Activated naive CD8-positive, alpha-beta T cell (primary cell): ENCODE results near the gene DOP1B.
"Not testable (repeated sequence)": the region's sequence is repeated elsewhere in the genome, so short reads cannot be mapped to it uniquely, and the experiment has no call there.

ENCODE experiments used
- H3K27ac Mint-ChIP-seq: one replicate; pipeline ENCODE4 v1.8.0; 2021; ENCODE audit warnings: mixed read lengths
- H3K27me3 Mint-ChIP-seq: one replicate; pipeline ENCODE4 v1.8.0; 2021; ENCODE audit warnings: mixed read lengths
- H3K36me3 Mint-ChIP-seq: one replicate; pipeline ENCODE4 v1.8.0; 2021; ENCODE audit warnings: mixed read lengths
- H3K4me1 Mint-ChIP-seq: one replicate; pipeline ENCODE4 v1.8.0; 2021; ENCODE audit warnings: low read depth, mixed read lengths
- H3K4me3 Mint-ChIP-seq: one replicate; pipeline ENCODE4 v1.8.0; 2021; ENCODE audit warnings: mild to moderate bottlenecking, mixed read lengths
- H3K9me3 Mint-ChIP-seq: one replicate; pipeline ENCODE4 v1.8.0; 2021; ENCODE audit warnings: low read depth, mixed read lengths

The DOP1B gene

DNA sequence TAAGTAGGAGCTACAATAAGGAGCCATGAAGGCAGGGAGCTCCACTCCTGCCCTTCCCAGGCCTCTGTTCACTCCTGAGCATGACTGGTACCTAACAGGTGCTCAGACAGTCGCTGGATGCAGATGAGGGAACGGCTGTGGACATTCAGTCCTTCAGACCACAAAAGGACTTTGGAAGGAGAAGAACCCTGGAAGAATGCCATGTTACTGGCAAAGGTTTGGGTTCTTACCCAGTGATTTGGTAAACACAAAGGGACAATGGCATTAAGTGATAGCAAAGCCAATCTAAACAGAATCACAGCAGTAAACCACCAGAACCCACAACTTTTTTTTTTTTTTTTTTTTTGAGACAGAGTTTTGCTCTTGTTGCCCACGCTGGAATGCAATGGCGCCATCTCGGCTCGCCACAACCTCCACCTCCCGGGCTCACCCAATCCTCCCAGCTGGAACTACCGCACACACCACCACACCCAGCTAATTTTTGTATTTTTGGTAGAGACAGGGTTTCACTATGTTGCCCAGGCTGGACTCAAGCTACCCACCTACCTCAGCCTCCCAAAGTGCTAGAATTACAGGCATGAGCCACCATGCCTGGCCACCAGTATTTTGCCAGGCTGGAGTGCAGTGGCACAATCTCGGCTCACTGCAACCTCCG lies 29.2 kb upstream of the DOP1B start:
- Mint-ChIP-seq H3K36me3 (no peaks in the 10 kb centered on the region), H3K27ac (no peak overlapping the region), H3K27me3 (no peaks in the 10 kb centered on the region), H3K4me3 (peak overlapping the region; percentile 5), H3K9me3 (no peaks in the 10 kb centered on the region), H3K4me1 (peaks cover 26% of the 10 kb centered on the region)

DNA sequence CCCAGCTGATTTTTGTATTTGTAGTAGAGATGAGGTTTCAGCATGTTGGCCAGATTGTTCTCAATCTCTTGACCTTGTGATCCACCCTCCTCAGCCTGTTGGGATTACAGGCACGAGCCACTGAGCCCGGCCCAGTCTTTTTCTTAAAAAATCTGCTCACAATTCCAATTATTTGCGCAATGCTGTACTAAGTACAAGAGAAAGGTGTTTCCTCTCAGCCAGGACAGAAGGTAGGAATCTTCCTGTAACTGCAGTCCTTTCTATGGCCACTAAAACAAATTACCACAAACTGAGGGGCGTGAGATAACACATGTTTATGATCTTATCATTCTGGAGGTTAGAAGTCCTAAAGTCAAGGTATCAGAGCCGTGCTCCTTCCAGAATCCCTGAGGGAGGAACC lies 28.6 kb upstream of the DOP1B start:
- H3K27ac Mint-ChIP-seq = no peak overlapping the region
- H3K4me3 Mint-ChIP-seq = peak overlapping the region; percentile 3
- H3K4me1 Mint-ChIP-seq = peaks cover 26% of the 10 kb centered on the region

DNA sequence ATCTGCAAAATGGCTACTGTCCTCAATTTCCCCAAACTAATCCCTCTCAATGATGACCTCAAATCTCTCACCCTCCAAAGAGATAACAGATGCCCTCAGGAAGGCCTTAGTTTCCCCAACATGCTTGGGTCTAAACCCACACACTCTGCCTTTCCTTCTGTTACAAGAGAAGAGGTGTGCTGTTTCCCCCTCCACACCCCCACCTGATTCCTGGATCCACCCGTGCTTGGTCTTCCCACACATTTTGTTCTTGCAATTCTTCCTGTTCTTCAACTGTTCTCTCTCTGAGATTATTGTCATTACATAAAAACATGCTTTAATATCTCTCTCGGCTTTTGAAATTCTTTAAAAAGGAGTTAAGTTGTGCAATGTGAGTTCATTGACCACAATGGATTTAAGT lies 27.4 kb upstream of the DOP1B start:
- no peaks in the 10 kb centered on the region for H3K36me3 Mint-ChIP-seq
- no peaks in the 10 kb centered on the region for H3K9me3 Mint-ChIP-seq
- H3K27me3 Mint-ChIP-seq = no peaks in the 10 kb centered on the region
- peaks cover 30% of the 10 kb centered on the region for H3K4me1 Mint-ChIP-seq
- peak overlapping the region; percentile 24 for H3K27ac Mint-ChIP-seq
- H3K4me3 Mint-ChIP-seq = peak overlapping the region; percentile 77

More for the DNA sequence above, 28.6 kb upstream of the DOP1B start:
- no peaks in the 10 kb centered on the region for H3K27me3 Mint-ChIP-seq
- no peaks in the 10 kb centered on the region for H3K36me3 Mint-ChIP-seq
- no peaks in the 10 kb centered on the region for H3K9me3 Mint-ChIP-seq

DNA sequence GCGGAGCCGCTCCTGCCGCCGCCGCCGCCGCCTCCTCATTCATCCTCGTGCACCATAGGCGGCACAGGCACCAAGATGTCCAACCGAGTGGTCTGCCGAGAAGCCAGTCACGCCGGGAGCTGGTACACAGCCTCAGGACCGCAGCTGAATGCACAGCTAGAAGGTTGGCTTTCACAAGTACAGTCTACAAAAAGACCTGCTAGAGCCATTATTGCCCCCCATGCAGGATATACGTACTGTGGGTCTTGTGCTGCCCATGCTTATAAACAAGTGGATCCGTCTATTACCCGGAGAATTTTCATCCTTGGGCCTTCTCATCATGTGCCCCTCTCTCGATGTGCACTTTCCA lies 26.2 kb upstream of the DOP1B start:
- peak overlapping the region; percentile 90 for H3K4me3 Mint-ChIP-seq
- H3K27ac Mint-ChIP-seq = peak overlapping the region; percentile 91
- not testable (repeated sequence) for H3K9me3 Mint-ChIP-seq, H3K27me3 Mint-ChIP-seq, H3K36me3 Mint-ChIP-seq
- H3K4me1 Mint-ChIP-seq = peaks cover 33% of the 10 kb centered on the region

DNA sequence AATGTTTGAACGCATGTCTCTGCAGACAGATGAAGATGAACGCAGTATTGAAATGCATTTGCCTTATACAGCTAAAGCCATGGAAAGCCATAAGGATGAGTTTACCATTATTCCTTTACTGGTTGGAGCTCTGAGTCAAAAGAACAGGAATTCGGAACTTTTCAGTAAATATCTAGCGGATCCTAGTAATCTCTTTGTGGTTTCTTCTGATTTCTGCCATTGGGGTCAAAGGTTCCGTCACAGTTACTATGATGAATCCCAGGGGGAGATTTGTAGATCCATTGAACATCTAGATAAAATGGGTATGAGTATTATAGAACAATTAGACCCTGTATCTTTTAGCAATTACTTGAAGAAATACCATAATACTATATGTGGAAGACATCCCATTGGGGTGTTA lies 25.8 kb upstream of the DOP1B start:
- H3K4me1 Mint-ChIP-seq = peaks cover 30% of the 10 kb centered on the region
- H3K27me3 Mint-ChIP-seq, H3K36me3 Mint-ChIP-seq, H3K9me3 Mint-ChIP-seq: not testable (repeated sequence)
- peak overlapping the region; percentile 90 for H3K4me3 Mint-ChIP-seq
- H3K27ac Mint-ChIP-seq = peak overlapping the region; percentile 91

DNA sequence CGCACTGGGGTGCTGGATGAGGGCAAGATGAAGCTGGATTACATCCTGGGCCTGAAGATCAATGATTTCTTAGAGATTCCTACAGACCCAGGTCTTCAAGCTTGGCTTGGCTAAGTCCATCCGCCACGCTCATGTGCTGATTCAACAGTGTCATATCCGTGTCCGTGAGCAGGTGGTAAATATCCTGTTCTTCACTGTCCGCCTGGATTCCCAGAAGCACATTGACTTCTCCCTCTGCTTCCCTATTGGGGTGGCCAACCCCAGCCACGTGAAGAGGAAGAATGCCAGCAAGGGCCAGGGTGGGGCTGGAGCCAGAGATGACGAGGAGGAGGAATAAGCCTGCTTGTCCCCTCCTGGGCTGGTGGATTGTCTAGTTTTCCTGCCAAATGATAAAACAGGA lies 23.9 kb upstream of the DOP1B start:
- no peak overlapping the region for H3K27ac Mint-ChIP-seq
- H3K9me3 Mint-ChIP-seq = no peaks in the 10 kb centered on the region
- H3K4me3 Mint-ChIP-seq = no peak overlapping the region
- no peaks in the 10 kb centered on the region for H3K27me3 Mint-ChIP-seq
- no peaks in the 10 kb centered on the region for H3K36me3 Mint-ChIP-seq
- H3K4me1 Mint-ChIP-seq = peaks cover 37% of the 10 kb centered on the region

DNA sequence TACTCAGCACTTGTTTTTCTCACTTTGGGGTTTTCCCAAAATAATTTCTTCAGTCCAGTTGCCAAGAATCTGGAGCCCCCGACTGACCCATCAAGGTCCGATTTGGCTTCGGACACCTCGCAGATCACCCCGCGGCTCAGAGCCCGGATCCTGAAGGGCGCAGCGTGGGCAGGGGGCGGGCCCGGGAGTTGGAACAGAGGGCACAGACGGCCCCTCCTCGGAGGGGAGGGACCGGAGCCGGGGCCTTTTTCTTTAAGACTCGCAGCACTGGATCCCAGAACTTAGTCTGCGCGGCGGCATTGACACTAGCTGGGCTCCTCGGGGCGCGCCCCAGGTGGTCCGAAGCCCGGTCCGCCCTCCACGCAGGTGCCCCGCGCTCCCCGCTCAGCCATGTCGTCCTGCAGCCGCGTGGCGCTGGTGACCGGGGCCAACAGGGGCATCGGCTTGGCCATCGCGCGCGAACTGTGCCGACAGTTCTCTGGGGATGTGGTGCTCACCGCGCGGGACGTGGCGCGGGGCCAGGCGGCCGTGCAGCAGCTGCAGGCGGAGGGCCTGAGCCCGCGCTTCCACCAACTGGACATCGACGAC lies 21.7 kb upstream of the DOP1B start, which contains the start of gene CBR3:
TSS of gene CBR3 (plus strand) at position 277 of the 588 bp plus-strand sequence. CDS start at position 391, 114 bp downstream.
- H3K27ac Mint-ChIP-seq = peak within 1 kb of the TSS; percentile 87

DNA sequence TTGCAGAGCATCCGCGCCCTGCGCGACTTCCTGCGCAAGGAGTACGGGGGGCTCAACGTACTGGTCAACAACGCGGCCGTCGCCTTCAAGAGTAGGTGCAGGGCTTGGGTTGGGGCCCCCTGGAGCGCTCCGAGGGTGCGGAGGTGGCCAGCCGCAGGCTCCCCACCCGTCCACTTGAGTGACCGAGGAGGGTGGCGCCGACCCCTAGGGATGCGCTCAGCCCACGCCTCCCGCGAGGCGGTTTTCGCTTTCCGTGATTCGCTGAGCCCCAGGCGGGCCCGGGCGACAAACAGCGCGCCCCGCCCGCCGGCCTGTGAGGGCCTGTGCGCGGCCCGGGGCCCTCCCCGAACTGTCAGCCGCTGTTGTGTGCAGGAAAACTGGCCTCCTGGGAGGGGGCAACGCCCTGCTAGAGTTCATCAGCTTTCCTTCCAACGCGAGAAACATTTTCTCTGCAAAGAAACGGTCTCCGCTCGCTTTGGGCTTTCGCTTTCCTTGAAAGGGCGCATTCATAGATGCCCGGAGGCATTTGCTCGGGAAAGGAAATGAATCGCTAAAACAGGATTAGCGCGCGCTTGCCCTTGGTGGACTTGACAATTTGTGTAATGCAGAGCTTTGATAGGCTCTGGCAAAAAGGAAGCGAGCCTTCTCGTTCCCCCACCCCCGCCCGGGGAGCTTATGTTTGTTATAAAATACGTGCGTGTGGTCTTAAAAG lies 21.1 kb upstream of the DOP1B start:
- Mint-ChIP-seq H3K9me3 (no peaks in the 10 kb centered on the region), H3K27ac (peak overlapping the region; percentile 77), H3K36me3 (no peaks in the 10 kb centered on the region), H3K4me1 (peaks cover 28% of the 10 kb centered on the region), H3K27me3 (no peaks in the 10 kb centered on the region), H3K4me3 (peak overlapping the region; percentile 91)

More for the DNA sequence above, 21.7 kb upstream of the DOP1B start, which contains the start of gene CBR3:
- peaks cover 31% of the 10 kb centered on the region for H3K4me1 Mint-ChIP-seq
- no peaks in the 10 kb centered on the region for H3K36me3 Mint-ChIP-seq
- H3K27me3 Mint-ChIP-seq = no peaks in the 10 kb centered on the region
- H3K9me3 Mint-ChIP-seq = no peaks in the 10 kb centered on the region
- H3K4me3 Mint-ChIP-seq = peak within 1 kb of the TSS; percentile 91

DNA sequence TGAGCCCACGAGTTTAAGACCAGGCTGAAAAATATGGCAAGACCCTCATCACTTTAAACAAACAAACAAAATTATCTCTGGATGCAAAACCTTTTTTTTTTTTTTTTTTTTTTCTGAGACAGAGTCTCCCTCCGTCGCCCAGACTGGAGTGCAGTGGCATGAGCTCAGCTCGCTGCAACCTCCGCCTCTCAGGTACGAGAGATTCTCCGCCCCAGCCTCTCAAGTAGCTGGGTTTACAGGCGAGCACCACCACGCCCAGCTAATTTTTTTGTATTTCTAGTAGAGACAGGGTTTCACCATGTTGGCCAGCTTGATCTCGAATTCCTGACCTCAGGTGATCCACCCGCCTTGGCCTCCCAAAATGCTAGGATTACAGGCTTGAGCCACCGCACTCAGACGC lies 16.8 kb upstream of the DOP1B start:
- H3K9me3 Mint-ChIP-seq, H3K4me3 Mint-ChIP-seq, H3K36me3 Mint-ChIP-seq, H3K27ac Mint-ChIP-seq, H3K27me3 Mint-ChIP-seq: not testable (repeated sequence)
- H3K4me1 Mint-ChIP-seq = peaks cover 26% of the 10 kb centered on the region

DNA sequence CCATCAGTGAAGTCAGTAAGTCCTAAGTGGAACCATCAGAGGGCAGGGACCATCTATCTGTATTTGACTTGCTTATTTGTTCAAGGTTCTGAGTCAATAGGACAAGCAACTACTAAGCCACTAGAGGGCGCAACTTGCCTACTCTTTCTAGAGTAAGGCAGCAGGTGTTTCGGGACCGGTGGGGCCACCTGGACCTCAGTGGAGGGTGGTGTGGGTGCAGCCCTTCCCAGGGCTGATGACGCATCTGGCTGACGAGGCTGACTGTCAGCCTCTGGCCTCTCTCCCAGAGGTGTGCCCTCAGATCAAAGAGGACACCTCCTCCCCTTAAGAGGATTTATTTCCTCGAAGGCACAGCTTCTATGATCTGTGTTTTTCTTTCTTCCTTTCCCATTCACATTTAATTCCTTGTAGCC lies 15.1 kb upstream of the DOP1B start:
- Mint-ChIP-seq H3K27me3 (no peaks in the 10 kb centered on the region), H3K4me3 (no peak overlapping the region), H3K27ac (no peak overlapping the region), H3K9me3 (no peaks in the 10 kb centered on the region), H3K4me1 (peaks cover 29% of the 10 kb centered on the region), H3K36me3 (peaks cover 3% of the 10 kb centered on the region)

DNA sequence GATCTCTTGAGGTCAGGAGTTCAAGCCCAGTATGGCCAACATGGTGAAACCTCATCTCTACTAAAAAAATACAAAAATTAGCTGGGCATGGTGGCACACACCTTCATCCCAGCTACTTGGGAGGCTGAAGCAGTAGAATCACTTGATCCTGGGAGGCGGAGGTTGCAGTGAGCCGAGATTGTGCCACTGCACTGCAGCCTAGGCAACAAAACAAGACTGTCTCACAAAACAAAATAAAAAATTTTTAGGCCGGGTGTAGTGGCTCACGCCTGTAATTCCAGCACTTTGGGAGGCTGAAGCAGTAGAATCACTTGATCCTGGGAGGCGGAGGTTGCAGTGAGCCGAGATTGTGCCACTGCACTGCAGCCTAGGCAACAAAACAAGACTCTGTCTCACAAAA lies 12.4 kb upstream of the DOP1B start:
- H3K4me3 Mint-ChIP-seq, H3K27ac Mint-ChIP-seq, H3K9me3 Mint-ChIP-seq, H3K36me3 Mint-ChIP-seq, H3K27me3 Mint-ChIP-seq: not testable (repeated sequence)
- H3K4me1 Mint-ChIP-seq = peaks cover 23% of the 10 kb centered on the region

DNA sequence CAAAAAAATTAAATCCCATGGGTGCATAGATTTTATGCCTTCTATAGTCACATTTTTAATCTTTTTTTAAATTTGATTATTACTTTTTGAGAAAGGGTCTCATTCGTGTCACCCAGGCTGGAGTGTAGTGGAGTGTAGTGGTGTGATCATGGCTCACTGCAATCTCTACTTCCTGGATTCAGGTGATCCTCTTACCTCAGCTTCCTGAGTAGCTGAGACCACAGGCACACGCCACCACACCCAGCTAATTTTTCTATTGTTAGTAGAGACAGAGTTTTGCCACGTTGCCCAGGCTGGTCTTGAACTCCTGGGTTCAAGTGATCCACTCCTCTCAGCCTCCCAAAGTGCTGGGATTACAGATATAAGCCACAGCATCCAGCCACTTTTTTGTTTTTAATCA lies 11.4 kb upstream of the DOP1B start:
- Mint-ChIP-seq H3K4me3 (no peak overlapping the region), H3K4me1 (peaks cover 31% of the 10 kb centered on the region), H3K36me3 (peaks cover 3% of the 10 kb centered on the region), H3K9me3 (no peaks in the 10 kb centered on the region), H3K27me3 (no peaks in the 10 kb centered on the region), H3K27ac (peak overlapping the region; percentile 17)

DNA sequence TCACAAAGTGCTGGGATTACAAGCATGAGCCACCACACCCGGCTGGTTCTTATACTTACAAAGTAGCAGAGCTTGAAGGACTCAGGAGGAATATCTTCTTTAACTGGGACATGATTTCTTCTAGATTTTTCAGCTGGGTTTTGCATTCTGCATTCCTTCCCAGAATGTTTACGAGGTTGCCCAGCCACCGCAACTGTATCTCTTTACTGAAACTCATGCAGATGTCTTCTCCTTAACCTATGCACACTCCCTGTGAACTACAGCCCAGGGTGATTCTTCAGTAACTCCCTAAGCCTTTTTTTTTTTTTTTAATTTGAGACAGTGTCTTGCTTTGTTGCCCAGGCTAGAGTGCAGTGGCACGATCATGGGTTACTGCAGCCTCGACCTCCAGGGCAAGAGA lies 8.7 kb upstream of the DOP1B start:
- Mint-ChIP-seq H3K27me3 (no peaks in the 10 kb centered on the region), H3K27ac (no peak overlapping the region), H3K9me3 (no peaks in the 10 kb centered on the region), H3K4me1 (peaks cover 29% of the 10 kb centered on the region), H3K4me3 (no peak overlapping the region), H3K36me3 (peaks cover 3% of the 10 kb centered on the region)

DNA sequence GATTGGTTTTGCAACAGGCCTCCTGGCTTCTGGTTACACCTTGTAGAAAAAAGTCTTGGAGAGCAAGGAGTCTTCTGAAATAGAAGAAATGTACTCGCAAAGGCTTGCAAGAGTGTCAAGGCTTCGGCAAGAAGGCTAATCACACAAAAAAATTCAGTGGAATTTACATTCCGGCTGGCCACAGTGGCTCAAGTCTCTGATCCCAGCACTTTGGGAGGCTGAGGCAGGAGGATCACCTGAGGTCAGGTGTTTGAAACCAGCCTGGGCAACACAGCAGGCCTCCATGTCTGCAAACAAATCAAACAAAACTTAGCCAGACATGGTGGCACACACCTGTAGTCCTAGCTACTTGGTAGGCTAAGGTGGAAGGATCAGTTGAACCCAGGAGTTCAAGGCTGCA lies 7.7 kb upstream of the DOP1B start:
- H3K27me3 Mint-ChIP-seq = no peaks in the 10 kb centered on the region
- H3K36me3 Mint-ChIP-seq = peaks cover 3% of the 10 kb centered on the region
- H3K4me1 Mint-ChIP-seq = peaks cover 32% of the 10 kb centered on the region
- no peak overlapping the region for H3K27ac Mint-ChIP-seq
- no peak overlapping the region for H3K4me3 Mint-ChIP-seq
- H3K9me3 Mint-ChIP-seq = no peaks in the 10 kb centered on the region

DNA sequence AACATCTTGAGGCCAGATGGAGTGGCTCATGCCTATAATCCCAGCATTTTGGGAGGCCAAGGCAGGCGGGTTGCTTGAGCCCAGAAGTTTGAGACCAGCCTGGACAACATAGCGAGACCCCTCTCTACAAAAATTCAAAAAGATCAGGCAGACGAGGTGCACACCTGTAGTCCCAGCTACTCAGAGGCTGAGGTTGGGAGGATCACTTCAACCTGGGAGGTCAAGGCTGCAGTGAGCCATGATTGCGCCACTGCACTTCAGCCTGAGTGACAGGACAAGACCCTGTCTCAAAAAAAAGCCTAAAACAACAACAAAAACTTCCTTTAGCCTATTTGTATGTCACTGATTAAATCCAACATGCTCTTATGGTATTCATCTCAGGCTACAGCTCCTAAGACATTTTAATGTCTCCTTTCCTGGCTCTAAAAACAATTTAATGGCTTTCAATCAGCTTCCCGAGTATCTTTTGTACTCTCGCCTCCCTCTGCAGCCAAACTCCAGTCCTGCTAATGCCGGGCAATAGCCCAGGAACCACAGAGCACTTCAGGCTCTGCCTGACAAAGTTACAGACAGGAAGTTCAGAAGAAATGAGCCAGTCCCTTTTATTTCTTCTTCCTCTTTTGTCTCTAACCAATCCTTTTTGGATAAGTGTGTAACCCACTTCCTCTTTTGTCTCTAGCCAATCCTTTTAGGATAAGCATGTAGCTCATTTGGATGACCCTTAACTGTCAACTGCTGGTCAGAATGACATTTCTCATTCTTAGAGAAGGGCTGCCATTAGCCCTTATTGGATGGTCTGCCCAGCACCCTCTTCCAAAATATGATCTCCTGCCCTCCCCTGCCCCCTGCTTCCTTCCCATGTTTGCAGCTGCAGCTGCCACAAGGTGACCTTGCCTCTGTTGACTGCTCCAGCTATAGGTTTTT lies 6.6 kb upstream of the DOP1B start:
- Mint-ChIP-seq H3K27me3 (no peaks in the 10 kb centered on the region), H3K27ac (peak overlapping the region; percentile 92), H3K36me3 (peaks cover 3% of the 10 kb centered on the region), H3K4me1 (peaks cover 33% of the 10 kb centered on the region), H3K4me3 (no peak overlapping the region), H3K9me3 (no peaks in the 10 kb centered on the region)
